GM20431 (cell line): ENCODE data around the gene ABCD2.
"Not testable (repeated sequence)": the region's sequence is repeated elsewhere in the genome, so short reads cannot be mapped to it uniquely, and the experiment has no call there.

Experiments used
- in situ Hi-C: fragments of 300-500 bp; cut with MseI, MboI; formaldehyde crosslinking; loops from one replicate; pipeline ENCODE4 v1.15.0; 2020; ENCODE audit warnings: low sequenced_read_pairs; ENCODE audit not compliant: unreplicated experiment

ABCD2 gene

DNA sequence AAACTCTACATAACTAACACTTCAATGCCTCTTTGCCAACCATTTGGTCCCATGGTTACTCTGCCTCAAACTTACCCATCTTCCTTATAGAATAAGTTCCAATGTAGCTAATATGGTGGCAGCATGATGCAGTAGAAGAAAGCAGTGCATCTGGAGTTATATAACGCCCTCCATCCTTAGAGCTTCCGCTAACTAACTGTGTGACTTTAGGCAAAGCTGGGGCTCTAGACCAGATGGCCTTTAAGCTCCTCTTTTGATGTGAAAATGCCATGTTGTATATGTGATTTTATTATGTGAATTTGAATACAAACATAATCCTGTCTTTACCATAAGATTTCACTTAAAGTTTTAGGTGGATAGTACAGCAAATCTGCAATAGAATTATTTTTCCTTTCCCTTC lies 6.1 kb downstream of the ABCD2 start:
- in situ Hi-C loops = no loop called here

DNA sequence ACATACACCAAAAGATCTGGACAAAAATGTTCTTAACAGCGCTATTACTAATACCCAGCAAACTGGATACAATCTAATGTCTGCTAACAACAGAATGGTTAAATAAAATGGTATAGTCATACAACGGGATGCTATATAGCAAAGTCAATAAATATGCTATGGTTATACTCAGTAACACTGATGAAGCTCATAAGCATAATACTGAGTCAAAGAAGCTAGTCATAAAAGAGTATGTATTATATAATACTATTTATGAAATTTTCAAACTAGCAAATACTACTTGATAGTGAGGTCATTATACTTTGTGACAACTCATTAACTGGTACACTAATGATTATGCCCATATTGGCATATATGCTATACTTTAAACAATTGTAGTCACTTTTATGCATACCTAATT lies 7.4 kb downstream of the ABCD2 start:
- in situ Hi-C loops = no loop called here

DNA sequence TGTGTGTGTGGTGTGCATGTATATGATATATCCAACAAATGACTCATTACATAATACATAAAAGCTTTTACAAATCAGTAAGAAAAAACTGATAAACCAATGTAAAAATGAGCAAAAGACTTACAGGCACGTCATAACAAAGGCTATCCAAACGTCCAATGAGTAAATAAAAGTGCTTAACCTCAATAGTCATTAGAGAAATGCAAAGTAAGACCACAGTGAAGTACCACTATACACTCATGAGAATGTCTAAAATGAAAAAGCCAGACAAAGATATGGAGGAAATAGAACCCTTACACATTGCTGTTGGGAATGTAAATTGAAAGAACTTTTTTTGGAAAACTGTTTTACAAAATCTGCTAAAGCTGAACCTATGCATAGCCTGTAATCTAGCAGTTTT lies 7.8 kb downstream of the ABCD2 start:
- in situ Hi-C loops = no loop called here

DNA sequence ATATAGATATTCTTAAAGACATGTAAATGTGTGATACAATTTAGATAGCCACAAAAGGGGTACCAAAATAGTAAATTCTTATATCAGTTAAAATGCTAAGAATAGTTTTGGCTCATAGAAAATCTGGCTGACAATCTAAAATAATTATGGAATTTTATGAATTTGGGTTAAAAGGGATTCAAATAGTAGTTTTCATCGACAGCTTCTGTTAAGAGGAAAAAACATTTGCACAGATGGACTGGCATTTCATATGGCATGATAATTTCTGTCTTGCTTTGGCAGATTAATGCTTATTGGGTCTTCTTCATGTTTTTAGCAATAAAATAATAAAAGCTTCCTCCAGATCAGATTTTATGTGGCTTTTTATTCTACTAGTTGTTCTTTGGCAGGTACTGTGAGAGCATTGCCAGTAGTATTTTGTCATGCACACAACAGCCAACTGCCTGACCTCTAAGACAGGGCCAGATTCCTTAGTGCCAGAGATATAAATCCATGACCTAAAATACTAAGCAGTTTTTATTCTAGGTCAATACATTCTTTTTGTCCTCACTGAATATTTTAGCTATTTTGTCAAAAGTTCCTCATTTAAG lies 9.1 kb downstream of the ABCD2 start:
- in situ Hi-C loops = no loop called here

DNA sequence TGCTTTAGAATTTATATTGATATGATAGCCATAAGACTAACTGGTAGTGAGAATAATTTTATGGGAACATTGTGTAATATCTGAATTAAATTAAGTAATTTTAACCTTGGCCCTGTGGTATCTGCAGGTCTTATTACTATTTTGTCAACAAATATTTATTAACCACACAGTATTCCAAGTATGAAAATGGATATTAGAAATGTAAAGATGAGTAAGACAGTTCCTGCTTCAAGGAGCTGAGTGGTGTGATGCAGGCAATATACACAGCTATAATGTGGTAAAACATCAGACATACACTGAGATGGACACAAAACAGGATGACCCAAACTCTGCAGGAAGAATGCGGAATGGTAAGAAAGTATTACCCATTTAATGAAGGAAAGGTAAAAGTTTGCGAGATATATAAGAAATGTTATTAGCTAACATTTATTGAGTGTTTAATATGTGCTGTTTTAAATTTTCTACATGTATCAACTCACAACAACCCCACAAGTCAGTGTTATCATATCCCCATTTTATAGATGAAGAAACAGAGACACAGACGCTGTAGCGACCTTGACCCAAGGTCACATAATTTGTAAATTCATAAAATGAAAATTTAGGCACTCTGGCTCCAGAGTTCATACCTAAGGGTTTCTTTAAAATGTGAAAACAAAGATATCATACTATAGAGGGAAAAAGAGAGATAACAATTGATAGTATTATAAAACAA lies 12.7 kb downstream of the ABCD2 start:
- in situ Hi-C loops = no loop called here

DNA sequence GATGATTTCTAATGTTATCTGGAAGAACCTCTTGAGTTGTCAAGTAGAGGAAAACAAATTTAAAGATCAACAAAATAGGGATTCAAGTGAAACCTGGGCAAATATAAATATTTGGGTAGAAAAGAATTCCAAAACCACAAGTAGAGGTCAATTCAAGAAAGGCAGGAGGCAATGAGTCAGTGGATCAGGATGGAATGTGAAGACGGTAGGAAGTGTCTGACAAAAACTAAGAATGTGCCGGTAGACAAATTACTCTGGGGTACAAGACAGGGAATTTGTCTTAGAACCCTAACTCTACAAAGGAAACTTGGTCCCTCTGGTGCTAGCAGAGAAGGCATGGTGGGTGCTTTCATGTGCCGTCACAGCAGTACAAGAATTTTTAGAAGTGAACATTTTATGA lies 13.6 kb downstream of the ABCD2 start:
- in situ Hi-C loops = no loop called here

DNA sequence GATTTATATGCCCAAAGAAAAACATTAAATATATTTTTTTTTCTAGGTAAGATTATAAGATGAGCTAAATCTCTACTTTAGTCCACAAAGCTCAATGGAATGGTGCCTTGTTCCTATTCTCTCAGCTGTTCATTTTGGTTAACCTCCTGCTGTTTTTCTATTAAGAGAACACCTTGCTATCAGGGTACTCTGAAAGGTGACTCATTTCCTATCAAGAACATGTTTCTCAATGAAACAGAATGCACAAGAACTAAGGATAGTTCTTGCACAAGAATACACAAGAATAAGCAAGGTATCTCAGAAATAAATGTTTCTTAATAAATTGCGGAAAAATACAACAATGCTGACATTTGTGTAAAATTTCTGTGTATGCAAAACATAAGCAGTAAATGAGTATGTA lies 14.1 kb downstream of the ABCD2 start:
- in situ Hi-C loops = no loop called here

DNA sequence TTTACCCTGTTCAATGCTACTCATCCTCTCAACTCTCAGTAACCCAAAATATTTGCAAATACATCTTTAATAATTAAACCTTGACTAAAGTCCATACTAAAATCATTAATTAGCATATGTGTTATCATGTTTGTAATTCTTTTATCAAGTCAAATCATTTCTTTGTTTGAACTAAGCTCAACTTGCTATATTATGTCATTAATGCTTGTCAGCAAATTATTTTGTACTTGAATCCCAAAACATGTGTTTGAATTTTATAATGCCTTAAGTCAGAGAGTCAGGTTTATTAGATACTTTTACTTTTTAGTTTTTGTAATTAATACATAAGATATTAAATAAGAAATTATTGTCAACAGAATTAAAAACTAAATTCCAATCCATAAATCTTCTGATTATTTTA lies 16.5 kb downstream of the ABCD2 start:
- in situ Hi-C loops = no loop called here

DNA sequence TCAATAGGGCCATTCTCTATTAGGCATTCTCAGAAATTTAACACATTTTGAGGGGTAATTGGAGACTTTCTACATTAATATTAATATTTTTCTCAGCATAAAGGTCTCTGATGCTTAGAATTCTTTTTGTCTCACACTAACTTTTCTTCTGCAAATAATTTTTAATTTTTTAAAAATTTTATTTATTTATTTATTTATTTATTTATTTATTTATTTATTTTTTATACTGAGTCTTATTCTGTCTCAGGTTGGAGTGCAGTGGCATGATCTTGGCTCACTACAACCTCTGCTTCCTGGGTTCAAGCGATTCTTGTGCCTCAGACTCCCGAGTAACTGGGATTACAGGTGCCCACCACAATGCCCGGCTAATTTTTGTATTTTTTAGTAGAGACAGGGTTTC lies 17.7 kb downstream of the ABCD2 start:
- in situ Hi-C loops = not testable (repeated sequence)

DNA sequence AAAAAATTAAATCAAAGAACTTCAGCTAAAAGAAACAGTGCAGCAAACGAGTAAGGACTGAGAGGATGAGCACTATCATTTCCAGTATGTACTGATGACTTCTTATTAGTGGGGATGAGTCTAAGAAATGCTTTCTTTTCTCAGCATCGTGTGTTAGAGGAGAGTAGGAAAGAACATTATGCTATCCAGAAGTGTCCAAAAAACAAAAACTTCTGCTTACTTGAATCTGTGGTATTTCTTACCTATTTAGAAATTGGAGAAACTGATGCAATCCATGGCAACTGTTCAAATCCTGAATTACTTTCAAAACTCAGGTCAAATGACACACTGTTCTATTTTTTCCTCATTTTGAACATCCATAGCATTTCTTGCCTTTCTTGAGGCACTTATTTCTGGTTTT lies 23.7 kb downstream of the ABCD2 start:
- in situ Hi-C loops = no loop called here

DNA sequence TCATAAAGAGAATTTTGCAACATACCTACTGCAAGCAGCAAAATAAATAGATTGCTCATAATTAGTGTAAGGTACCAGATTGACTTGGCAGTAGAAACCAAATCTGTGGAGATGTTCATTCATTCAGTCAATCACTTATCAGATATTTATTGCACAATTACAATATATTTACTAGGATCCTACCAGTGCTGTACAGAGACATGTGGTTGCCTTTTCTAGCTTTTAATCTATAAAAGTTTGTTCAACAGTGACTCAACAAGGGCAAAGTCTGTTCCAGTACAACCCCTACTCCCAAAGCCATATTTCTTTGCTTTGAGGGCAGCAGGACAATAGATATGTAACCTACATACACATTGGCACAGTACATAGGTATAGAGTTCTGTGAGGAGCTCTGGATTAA lies 27.3 kb downstream of the ABCD2 start:
- in situ Hi-C loops = no loop called here

DNA sequence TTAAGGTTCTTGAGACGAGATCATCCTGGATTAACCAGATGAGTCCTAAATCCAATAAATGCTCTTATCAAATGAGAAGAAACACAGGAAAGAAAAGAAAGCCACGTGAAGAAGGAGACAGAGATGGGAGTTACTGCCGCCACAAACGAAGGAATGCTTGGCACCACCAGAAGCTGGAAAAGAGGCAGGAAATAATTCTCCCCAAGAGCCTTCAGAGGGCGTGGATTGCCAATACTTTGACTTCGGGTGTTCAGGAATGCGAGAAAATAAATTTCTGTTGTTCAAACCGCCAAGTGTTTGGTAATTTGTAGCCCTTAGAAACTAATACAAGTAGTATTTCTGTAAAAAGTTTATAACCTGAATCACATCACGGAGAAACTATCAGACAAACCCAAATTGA lies 31.3 kb downstream of the ABCD2 start:
- in situ Hi-C loops = no loop called here

DNA sequence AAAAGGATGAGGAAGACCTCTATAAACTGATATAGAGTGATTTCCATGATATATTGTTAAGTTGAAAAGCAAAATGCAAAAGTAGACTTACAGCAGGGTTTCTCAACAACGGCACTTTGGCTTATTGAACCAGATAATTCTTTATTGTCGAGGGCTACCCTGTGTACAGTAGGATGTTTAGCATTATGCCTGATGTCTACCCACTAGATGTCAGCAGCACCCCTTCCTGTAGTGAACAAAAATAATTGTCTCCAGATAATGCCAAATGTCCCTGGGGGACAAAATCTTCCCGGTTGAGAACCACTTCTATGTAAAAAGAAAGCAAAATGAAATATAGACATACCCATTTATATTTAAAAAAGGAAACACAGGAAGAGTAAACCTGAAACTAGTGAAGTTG lies 32.4 kb downstream of the ABCD2 start:
- in situ Hi-C loops = no loop called here

DNA sequence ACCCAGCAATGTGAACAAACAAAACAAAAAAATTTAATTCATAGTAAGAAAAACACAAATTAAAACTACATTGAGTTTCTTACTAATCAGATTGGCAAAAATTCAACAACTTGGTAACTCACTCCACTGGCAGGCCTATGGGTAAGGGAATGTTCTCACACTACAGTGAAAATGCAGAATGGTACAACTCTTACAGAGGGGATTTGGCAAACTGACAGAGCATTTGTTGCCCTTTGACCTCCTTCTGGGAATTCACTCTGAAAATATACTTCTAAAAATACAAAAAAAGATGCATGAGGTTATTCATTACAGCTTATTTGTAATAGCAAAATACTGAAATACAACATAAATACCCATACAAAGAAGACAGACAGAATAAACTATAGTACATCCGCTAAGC lies 32.8 kb downstream of the ABCD2 start:
- in situ Hi-C loops = no loop called here

DNA sequence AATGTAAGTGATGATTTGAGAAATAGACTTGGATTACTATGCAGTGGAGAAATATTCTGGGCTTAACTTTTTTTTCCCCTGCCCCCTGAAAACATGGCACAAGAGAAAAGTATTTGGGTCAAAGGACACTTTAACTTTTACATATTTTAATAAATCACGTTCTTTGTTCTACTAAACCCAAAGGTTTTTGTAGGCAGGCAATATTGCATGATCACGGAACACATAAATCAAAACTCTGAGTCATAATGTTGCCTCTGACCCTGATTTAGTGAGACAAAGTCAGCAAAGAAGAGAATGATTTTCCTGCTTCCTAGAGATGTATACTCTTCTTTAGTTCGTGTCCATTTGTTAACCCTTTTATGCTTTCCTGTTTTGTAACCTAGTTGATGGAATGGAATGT lies 38.0 kb downstream of the ABCD2 start:
- in situ Hi-C loops = no loop called here

DNA sequence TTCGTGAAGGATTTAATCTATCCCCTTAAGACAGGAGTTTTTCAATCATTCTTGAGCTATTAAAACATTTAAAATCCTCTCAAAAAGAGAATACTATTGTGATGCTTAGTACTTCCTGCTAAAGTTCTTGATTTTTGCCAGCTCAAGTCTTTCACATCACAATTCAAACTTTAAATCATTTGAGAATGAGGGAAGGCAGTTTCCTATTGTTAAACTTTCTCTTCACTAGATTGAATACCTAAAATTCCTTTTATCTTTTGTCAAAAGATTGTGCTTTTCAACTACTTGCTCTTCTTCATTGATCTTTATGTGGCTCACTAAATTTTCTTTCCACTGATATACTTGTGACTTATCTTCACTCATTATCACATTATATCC lies 44.1 kb downstream of the ABCD2 start:
- in situ Hi-C loops = no loop called here

DNA sequence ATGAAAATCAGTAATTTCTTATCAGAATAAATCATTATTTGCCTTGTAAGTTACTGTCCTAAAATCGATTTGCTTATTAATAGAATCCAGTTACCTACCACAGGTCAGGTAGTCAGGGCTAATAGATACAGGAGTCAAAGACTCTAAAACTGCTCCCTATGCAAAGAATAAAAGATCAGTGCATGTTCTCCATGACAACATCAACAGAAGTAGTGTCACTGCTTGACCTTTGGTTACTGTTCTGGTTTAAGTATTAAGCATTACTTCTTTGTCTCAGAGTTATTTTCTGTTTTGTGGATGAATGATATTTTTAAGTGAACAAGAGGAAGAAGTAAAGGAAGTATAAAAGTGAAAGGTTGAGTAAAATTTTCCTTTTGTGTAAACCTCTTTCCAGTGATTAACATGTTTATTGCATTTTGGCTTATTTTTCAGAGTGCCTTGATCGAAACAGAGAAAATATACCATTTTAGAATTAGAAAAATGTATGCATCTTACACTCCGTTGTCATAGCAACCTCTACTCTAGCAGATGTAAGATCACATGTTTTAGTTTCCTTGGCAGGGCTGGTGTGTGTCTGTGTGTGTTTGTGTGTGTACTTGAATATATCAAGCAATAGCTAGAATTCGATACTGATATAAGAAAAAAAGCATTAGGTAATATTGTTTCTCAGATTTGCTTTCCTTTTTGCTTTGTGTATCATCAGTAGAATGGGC lies 44.7 kb downstream of the ABCD2 start:
- in situ Hi-C loops = no loop called here

DNA sequence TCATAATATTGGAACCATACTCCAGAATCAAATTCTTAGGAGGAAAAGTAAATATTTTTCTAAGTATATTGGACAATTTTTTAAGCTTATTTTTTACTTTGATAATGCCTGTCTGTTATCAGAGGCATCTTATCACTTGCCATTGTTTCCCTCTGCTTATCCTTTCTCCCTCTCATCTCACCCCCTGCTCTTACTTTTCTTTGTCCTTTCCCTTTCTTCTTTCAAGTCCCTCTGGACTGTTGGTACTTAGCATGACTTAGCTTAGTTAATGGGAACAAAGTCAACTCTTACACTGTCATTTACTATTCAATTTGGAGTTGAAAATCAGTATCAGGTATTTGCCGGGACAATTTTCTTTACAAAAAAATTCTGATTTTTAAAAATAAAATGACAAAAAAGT lies 45.2 kb downstream of the ABCD2 start:
- in situ Hi-C loops = no loop called here

DNA sequence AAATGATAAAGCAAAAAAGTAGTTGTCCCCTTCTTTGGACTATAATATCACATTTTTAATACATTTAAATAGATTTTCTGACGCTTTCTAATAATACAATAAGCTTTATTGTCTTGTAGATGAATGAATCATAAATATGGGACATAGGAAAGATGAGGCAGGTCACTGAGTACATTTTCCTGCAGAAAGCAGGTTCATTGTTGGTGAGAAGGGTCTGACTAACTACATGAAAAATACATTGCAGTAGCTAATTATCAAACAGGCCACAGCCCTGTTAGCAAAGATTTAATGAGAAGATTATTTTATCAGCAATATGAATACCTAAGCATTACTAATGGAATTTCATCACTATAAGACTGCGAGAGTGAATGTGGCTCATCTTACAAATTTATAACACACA lies 45.6 kb downstream of the ABCD2 start:
- in situ Hi-C loops = no loop called here

DNA sequence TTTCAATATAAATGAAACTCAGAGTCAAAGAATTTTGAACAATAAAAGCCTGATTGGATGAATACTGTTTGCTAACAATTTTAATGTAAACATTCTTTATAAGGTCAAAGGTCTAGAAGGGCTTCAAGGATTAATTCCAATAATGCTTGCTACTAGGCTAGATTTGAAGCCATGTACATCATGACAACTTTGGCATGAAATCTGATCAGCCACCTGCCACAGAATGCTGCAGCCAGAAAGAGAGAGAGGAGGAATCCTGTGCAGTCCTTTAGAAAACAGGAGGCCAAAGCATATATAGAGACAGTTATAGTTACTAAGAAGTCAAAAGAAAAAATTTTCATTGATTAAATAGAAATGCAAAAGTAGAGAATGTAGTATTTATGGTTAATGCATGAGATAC lies 47.1 kb downstream of the ABCD2 start:
- in situ Hi-C loops = no loop called here

DNA sequence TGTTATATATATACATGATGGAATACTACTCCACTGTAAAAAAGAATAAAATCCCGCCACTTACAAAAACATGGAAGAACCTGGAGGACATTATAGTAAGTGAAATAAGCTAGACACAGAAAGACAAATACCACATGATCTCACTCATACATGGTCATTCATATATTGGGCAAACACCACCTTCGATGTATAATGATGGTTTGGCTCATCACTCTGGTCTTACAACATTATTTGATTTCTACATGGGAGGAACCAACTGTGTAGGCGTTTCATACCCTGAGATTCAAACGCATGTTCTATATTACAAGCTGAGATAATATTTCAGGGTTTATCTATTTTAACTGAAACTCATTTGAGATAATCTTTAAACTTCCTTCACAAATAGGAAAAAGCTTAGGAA lies 48.3 kb downstream of the ABCD2 start:
- in situ Hi-C loops = no loop called here

DNA sequence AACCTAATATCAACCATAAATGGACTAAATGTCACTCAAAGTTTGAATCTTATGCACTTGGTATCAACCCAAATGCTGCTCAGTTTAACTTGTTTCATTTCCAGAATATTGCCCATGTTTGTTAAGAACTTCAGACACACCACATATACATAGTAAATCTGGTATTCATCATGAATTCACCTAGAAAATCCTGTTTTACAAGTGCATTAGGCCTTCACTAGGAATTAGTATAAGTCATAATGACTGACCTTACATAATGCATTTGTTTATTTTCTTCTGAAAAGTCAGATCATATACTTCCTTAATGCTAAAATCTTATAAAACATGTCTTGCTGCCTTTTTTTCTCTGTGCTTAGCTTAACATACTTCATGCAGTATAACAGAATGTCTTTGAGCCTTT lies 66.1 kb downstream of the ABCD2 start:
- in situ Hi-C loops = no loop called here
